Measurements from ENCODE around the gene NF2.

NF2 gene

DNA sequence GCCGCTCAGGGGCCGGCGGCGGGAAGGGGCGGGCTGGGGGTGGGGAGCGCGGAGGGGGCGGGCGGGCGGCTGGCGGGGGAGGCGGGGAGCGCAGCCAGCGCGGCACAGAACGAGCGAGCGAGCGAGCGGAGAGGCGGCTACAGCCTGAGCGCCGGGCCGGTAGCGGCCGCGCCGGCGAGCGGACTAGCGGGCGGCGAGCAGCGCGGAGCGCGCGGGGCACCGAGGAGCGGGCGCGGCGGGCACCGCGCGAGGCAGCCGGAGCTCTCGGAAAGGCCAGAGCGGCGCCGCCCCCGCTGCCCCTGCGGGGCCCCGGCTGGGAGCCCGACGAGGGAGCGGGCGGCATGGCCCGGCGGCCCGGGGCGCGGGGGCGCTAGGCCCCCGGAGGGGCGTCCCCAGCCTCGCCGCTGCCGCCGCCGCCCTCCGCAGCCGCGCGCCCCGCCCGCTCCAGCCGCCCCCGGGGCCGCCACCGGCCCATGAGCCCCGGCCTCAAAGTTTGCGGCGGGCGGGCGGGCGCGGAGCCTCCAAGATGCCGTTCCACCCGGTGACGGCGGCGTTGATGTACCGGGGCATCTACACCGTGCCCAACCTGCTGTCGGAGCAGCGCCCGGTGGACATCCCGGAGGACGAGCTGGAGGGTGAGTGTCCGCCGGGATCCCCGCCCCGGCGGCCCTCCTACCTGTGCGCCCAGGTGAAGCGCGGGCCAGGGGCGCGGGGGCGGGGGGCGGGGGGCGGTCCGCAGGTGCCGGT, 116.6 kb downstream of the NF2 start, which contains the start of gene CABP7 (continued):
- TF ChIP-seq TSHZ2 (CRISPR knock-in tag; IDR thresholded peaks at IDR 0.05): no peak
- TF ChIP-seq ZNF70 (CRISPR knock-in tag; IDR thresholded peaks at IDR 0.05): no peak

DNA sequence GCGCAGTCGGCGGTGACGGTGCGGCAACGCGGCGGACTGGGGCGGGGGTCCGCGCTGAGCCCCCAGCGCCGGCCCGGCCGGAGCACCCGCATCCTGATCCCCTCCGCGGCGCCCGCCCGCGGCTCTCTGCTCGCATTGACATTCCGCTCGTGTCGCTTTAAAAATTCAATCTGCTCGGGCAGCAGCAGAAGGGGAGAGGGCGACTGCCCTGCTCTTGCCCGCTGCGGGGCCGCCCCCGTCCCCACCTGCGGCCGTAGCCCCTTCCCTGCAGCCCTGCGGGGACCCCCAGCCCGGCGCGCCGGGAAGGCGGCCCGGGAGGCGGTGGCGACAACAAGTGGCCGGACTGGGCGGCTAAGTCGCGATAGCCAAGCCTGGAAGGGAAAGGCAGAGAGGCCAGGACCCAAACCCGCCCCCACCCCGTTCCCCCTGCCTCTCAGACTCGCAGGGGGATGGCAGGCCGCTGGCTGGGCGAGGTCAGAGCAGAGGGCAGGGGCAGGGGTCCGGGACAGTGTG, 117.4 kb downstream of the NF2 start:
- TF ChIP-seq PPARA (CRISPR knock-in tag; IDR thresholded peaks at IDR 0.05; ENCODE audit: borderline replicate concordance) (no peak), BACH2 (CRISPR knock-in tag; IDR thresholded peaks at IDR 0.05; ENCODE audit: borderline replicate concordance) (no peak), POU6F1 (CRISPR knock-in tag; IDR thresholded peaks at IDR 0.05; ENCODE audit: borderline replicate concordance, low read depth) (no peak), ZFP30 (CRISPR knock-in tag; IDR thresholded peaks at IDR 0.05) (no peak), CSDC2 (CRISPR knock-in tag; IDR thresholded peaks at IDR 0.05) (no peak), RARB (CRISPR knock-in tag; IDR thresholded peaks at IDR 0.05) (no peak), ZNF70 (CRISPR knock-in tag; IDR thresholded peaks at IDR 0.05) (no peak), ZC3H10 (CRISPR knock-in tag; IDR thresholded peaks at IDR 0.05) (no peak), ZNF565 (CRISPR knock-in tag; conservative IDR thresholded peaks at IDR 0.05; ENCODE audit: low read depth) (no peak), ISL1 (CRISPR knock-in tag; IDR thresholded peaks at IDR 0.05) (no peak), PATZ1 (CRISPR knock-in tag; IDR thresholded peaks at IDR 0.05; ENCODE audit: borderline replicate concordance) (no peak), ESRRG (CRISPR knock-in tag; IDR thresholded peaks at IDR 0.05) (no peak), GLIS3 (CRISPR knock-in tag; IDR thresholded peaks at IDR 0.05) (no peak), TSHZ2 (CRISPR knock-in tag; IDR thresholded peaks at IDR 0.05) (no peak), ZNF8 (CRISPR knock-in tag; IDR thresholded peaks at IDR 0.05) (no peak)
- no peak for ATAC-seq

GRCh38 chr22:29722151-29722550, 118.7 kb downstream of the NF2 start:
- ATAC-seq: peak; percentile 35
- TF ChIP-seq CSDC2 (CRISPR knock-in tag; IDR thresholded peaks at IDR 0.05): no peak
- TF ChIP-seq PATZ1 (CRISPR knock-in tag; IDR thresholded peaks at IDR 0.05; ENCODE audit: borderline replicate concordance): no peak
- no peak for TF ChIP-seq ZC3H10 (CRISPR knock-in tag; IDR thresholded peaks at IDR 0.05)
- no peak for TF ChIP-seq BACH2 (CRISPR knock-in tag; IDR thresholded peaks at IDR 0.05; ENCODE audit: borderline replicate concordance)
- no peak for TF ChIP-seq ZNF8 (CRISPR knock-in tag; IDR thresholded peaks at IDR 0.05)

Measured in SK-N-SH treated with all-trans-retinoic acid at 6 μM for 48 hours (cell line).